Fibroblast of lung (primary cell): ENCODE results near the gene TRMT61A. TPM values are rescaled to one million over a fixed set of nuclear protein-coding genes. Genes with fewer than 3 reads are reported as not detected.

Experiments used
- DNase-seq, 2 donors: peaks; one replicate each; pipeline versions ENCODE4 v3.0.0 to v3.0.0-alpha.2; 2010; ENCODE audit warnings: low read depth in 2 of 2
- H2AFZ ChIP-seq: 2 replicates; pipeline ENCODE4 v1.5.1; 2012; ENCODE audit warnings: low read length, control low read depth, inconsistent platforms
- H3K27ac ChIP-seq: 2 replicates; pipeline ENCODE4 v1.5.1; 2011; ENCODE audit warnings: low read length, control low read depth; ENCODE audit not compliant: insufficient read depth
- H3K27me3 ChIP-seq: 2 replicates; pipeline ENCODE4 v1.5.1; 2011; ENCODE audit warnings: mild to moderate bottlenecking, low read length; ENCODE audit not compliant: control insufficient read depth, insufficient read depth
- H3K36me3 ChIP-seq: 2 replicates; pipeline ENCODE4 v1.5.1; 2011; ENCODE audit warnings: low read length; ENCODE audit not compliant: control insufficient read depth, insufficient read depth
- H3K4me1 ChIP-seq: 2 replicates; pipeline ENCODE4 v1.5.1; 2011; ENCODE audit warnings: low read length; ENCODE audit not compliant: control insufficient read depth, insufficient read depth; ENCODE audit errors: extremely low read depth
- H3K4me2 ChIP-seq: 2 replicates; pipeline ENCODE4 v1.5.1; 2011; ENCODE audit warnings: low read length, control low read depth; ENCODE audit not compliant: insufficient read depth; ENCODE audit errors: extremely low read depth
- H3K4me3 ChIP-seq, 4 experiments: fragments of 200-600 bp in 1 of 4; sonication (generic) in 1 of 4; replicated peaks in 1 of 4; 2 replicates each; pipeline ENCODE4 v1.5.1; 2011 to 2016; ENCODE audit warnings: low read length in 4 of 4, low read depth in 3 of 4, mild to moderate bottlenecking in 3 of 4, control low read depth in 2 of 4, inconsistent platforms in 1 of 4, mixed read lengths in 1 of 4; ENCODE audit not compliant: insufficient read depth in 1 of 4; ENCODE audit errors: control extremely low read depth in 1 of 4
- H3K79me2 ChIP-seq: 2 replicates; pipeline ENCODE4 v1.5.1; 2012; ENCODE audit warnings: mild to moderate bottlenecking, low read length, inconsistent platforms; ENCODE audit not compliant: control insufficient read depth, insufficient read depth
- H3K9ac ChIP-seq: 2 replicates; pipeline ENCODE4 v1.5.1; 2011; ENCODE audit warnings: mild to moderate bottlenecking, low read length, control low read depth; ENCODE audit not compliant: insufficient read depth
- H3K9me3 ChIP-seq: 2 replicates; pipeline ENCODE4 v1.5.1; 2012; ENCODE audit warnings: low read depth, low read length; ENCODE audit not compliant: control insufficient read depth, insufficient read depth
- H4K20me1 ChIP-seq: 2 replicates; pipeline ENCODE4 v1.5.1; 2011; ENCODE audit warnings: low read length; ENCODE audit not compliant: control insufficient read depth, insufficient read depth; ENCODE audit errors: extremely low read depth
- EZH2 ChIP-seq: IDR thresholded peaks from 2 replicates; pipeline ENCODE4 v1.5.1; 2012; ENCODE audit warnings: low read length, control low read depth, mild to moderate bottlenecking; ENCODE audit errors: missing control alignments
- polyA plus RNA-seq, 2 donors: library from polyadenylated mRNA; depleted of rRNA in 1 of 2; stranded (reverse) in 1 of 2; unstranded in 1 of 2; fragments of >200 nt; gene quantifications; 2 replicates each; pipeline ENCODE4 v1.2.1, GENCODE V29; 2011 to 2012; ENCODE audit warnings: missing spikeins in 1 of 2
- total RNA-seq: library from RNA; depleted of rRNA; stranded (reverse); fragments of >200 nt; gene quantifications from 2 replicates; pipeline ENCODE4 v1.2.1, GENCODE V29; 2014
- TF ChIP-seq, protein P1 (sequence below), 2 donors: IDR thresholded peaks in 1 of 2; conservative IDR thresholded peaks in 1 of 2; 1 replicate in 1 of 2; 2 replicates in 1 of 2; pipeline ENCODE4 v1.5.1; 2011 to 2012; ENCODE audit warnings: low read length in 2 of 2, control low read depth in 1 of 2, inconsistent platforms in 1 of 2, low read depth in 1 of 2, mild to moderate bottlenecking in 1 of 2

The TRMT61A gene
- total and polyA plus RNA-seq, 2 donors (not counting 1 experiment from before 2014, with no cell fraction given) = 4.2 to 10.6 TPM

DNA sequence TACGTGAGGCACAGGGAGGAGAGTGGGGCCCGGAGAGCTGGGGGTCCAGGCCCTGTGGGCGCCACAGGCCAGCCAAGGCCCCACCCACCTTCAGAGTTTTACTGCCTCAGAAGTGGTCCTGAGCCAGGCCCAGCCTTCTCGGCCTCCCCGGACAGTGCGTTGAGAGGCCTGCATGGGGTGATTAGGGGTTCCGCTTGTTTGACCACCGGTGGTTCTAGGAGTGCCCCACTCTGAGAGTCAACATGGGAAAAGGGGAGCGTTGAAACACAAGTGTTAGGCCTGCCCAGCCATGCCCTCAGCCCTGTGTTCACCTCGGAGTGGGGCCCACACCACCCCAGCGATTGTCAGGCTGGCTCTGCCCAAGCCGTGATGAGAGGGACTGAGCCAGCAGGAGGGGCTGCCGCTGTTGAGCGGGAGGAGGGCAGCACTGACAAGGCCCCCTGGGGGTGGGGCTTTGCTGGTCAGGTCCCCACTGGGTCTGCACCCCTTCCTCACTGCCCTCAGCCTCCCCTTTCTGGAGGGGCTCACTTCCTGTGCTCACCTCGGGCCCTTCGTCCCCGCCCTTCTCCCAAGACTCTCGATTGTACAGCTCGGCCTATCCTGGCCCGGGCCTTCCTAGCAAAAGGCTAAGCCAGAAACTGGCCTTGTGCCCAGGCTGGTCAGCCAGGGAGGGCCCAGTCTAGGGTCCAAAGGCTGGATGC lies 11.1 kb upstream of the TRMT61A start:
- Histone ChIP-seq H3K79me2 (no peaks in the 10 kb centered on the region), H3K27ac (peak overlapping the region; percentile 28), H3K27me3 (no peaks in the 10 kb centered on the region), H3K4me3 (no peak overlapping the region), H3K9me3 (no peaks in the 10 kb centered on the region), H3K4me1 (peaks cover 17% of the 10 kb centered on the region), H3K4me2 (no peak overlapping the region), H3K9ac (no peak overlapping the region), H3K36me3 (peaks cover 2% of the 10 kb centered on the region), H2AFZ (no peak overlapping the region), H4K20me1 (no peaks in the 10 kb centered on the region)
- TF ChIP-seq EZH2 = no peak
- TF ChIP-seq, protein P1, sequence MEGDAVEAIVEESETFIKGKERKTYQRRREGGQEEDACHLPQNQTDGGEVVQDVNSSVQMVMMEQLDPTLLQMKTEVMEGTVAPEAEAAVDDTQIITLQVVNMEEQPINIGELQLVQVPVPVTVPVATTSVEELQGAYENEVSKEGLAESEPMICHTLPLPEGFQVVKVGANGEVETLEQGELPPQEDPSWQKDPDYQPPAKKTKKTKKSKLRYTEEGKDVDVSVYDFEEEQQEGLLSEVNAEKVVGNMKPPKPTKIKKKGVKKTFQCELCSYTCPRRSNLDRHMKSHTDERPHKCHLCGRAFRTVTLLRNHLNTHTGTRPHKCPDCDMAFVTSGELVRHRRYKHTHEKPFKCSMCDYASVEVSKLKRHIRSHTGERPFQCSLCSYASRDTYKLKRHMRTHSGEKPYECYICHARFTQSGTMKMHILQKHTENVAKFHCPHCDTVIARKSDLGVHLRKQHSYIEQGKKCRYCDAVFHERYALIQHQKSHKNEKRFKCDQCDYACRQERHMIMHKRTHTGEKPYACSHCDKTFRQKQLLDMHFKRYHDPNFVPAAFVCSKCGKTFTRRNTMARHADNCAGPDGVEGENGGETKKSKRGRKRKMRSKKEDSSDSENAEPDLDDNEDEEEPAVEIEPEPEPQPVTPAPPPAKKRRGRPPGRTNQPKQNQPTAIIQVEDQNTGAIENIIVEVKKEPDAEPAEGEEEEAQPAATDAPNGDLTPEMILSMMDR (conservative IDR thresholded peaks at IDR 0.05 in 1 of 2, IDR thresholded peaks at IDR 0.05 in 1 of 2; ENCODE audit: low read depth in 1 of 2, low read length in 2 of 2) = no peak
- DNase-seq = peak in 1 of 2 donors; percentile 20

DNA sequence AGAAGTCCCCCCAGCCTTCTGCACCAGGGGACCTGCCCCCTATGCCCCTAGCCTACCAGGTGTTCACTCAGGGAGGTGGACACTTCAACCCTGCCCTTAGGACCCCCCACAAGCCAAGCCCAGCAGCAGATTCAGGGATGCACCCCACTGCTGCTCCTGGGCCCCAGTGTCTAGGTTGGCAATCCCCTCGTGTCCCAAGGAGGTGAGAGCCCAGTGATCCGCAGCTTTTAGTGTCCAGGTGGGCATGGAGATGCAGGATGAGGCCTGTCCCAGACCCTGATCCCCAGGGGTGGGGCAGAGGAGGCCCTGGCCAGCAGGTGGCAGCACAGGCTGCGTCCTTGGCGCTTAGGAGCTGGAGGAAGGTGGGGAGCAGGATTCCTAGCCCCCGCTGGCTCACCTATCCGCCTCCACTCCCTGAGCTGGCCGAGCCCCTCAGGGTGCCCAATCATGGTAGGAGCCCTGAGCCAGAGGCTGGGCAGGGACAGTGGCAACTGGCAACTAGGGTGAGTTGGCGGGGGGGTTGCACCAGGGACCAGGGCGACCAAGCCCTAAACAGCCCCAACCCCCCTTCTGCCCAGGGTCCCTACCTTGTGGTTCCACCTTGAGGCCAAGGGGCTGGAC lies 10.5 kb upstream of the TRMT61A start:
- TF ChIP-seq, protein P1 (conservative IDR thresholded peaks at IDR 0.05 in 1 of 2, IDR thresholded peaks at IDR 0.05 in 1 of 2; ENCODE audit: low read depth in 1 of 2, low read length in 2 of 2) = peak; percentile 81 to 94
- no peak for TF ChIP-seq EZH2
- Histone ChIP-seq H3K9me3 (no peaks in the 10 kb centered on the region), H3K36me3 (peaks cover 2% of the 10 kb centered on the region), H3K27ac (no peak overlapping the region), H4K20me1 (no peaks in the 10 kb centered on the region), H3K4me3 (no peak overlapping the region), H3K79me2 (no peaks in the 10 kb centered on the region), H3K4me2 (no peak overlapping the region), H3K27me3 (no peaks in the 10 kb centered on the region), H3K4me1 (peaks cover 16% of the 10 kb centered on the region), H2AFZ (no peak overlapping the region), H3K9ac (no peak overlapping the region)
- peak in 1 of 2 donors; percentile 39 for DNase-seq

DNA sequence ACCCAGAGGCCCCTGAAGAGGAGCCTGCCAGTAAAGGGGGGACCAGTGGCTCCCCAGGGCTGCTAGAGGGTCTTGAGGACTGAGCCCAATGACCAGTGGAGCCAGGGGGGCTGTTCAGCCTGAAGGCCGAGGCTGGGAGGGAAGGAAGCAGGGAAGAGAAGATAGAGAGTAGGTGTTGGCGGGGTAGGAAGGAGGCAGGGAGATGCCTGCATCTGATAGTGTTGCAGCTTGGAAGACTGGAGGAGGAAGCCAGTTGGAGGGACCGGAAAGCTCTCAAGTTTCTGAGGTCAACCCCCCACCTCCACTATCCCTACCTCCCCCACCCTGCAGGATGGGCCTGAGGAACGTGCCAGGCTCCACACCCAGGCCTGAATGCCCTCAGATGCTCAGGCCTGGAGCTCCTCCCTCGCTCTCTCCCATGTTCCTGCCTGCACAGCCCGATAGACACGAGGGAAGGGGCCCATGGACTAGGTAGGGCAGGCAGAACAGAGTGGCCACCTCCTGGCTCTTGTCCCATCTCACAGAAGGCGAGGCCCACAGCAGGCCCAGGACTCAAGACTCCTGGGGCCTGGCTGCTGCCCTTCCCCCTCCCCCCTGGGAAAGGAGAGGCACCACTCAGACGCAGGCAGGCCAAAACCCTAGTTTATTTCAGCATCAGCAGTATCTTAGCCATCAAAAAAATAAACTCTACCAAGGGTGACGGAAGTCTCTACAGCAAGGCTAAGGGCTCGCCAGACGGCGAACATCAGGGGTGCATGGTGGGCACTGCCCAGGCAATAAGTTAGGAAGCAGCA lies 9.8 kb upstream of the TRMT61A start:
- peak; percentile 27 to 44 for DNase-seq
- H3K4me2 ChIP-seq = no peak overlapping the region

More for the DNA sequence above, 9.8 kb upstream of the TRMT61A start:
- Histone ChIP-seq H3K4me3 (no peak overlapping the region), H3K9ac (no peak overlapping the region), H4K20me1 (no peaks in the 10 kb centered on the region), H3K27ac (no peak overlapping the region), H3K9me3 (no peaks in the 10 kb centered on the region), H2AFZ (no peak overlapping the region), H3K79me2 (no peaks in the 10 kb centered on the region), H3K36me3 (peaks cover 2% of the 10 kb centered on the region), H3K27me3 (no peaks in the 10 kb centered on the region), H3K4me1 (peaks cover 16% of the 10 kb centered on the region)
- no peak for TF ChIP-seq EZH2
- TF ChIP-seq, protein P1 (conservative IDR thresholded peaks at IDR 0.05 in 1 of 2, IDR thresholded peaks at IDR 0.05 in 1 of 2; ENCODE audit: low read depth in 1 of 2, low read length in 2 of 2) = no peak
